Measurements from ENCODE around the gene ZBTB8OS.
"Not testable (repeated sequence)": the region's sequence is repeated elsewhere in the genome, so short reads cannot be mapped to it uniquely, and the experiment has no call there.

The ZBTB8OS gene

GRCh38 chr1:32650248-32650751 lies at the start of gene ZBTB8OS:
Gene ZBTB8OS, minus strand, starts transcription at chr1:32650550. Its CDS starts 21 bp downstream, at chr1:32650529.
- DNase-seq (ENCODE audit: low spot score): peak; percentile 95

DNA sequence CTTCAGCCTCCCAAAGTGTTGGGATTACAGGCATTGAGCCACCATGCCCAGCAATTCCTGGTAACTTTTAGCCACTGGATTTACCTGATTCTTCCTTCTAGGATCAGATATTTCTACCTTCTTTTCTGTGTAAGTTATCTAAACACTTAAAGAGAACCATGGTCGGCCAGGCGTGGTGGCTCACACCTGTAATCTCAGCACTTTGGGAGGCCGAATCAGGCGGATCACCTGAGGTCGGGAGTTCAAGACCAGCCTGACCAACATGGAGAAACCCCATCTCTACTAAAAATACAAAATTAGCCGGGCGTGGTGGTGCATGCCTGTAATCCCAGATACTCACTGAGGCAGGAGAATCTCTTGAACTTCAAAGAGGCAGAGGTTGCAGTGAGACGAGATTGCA lies 46.6 kb upstream of the ZBTB8OS start:
- not testable (repeated sequence) for DNase-seq (ENCODE audit: low spot score)

- DNase-seq (ENCODE audit: low spot score): no peak
Observed at GRCh38 chr1:32696041-32696440, 45.7 kb upstream of the ZBTB8OS start.

GRCh38 chr1:32695098-32695904 lies 45.0 kb upstream of the ZBTB8OS start:
- peak; percentile 34 for DNase-seq (ENCODE audit: low spot score)

- no peak for DNase-seq (ENCODE audit: low spot score)
Observed at GRCh38 chr1:32693455-32694174, 43.3 kb upstream of the ZBTB8OS start.

DNA sequence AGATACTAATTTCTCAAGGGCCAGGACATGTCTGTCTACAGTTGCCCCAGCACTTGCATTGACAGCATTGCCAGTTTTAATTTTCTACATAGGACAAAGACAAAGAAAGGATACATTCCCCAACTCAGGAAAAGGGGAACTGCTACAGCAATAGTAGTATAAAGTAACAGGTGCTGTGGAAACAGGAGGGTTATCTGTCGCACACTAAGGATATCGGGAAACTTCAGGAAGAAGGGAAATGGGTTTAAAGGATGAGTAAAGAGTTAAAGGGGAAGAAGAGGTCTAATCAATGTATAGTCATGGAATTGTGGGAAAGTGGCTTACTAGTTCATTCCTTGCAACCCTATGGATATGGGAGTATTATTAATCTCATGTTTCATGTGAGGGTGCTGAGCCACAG lies 36.0 kb upstream of the ZBTB8OS start:
- no peak for DNase-seq (ENCODE audit: low spot score)

GRCh38 chr1:32685498-32685897 lies 35.1 kb upstream of the ZBTB8OS start:
- no peak for DNase-seq (ENCODE audit: low spot score)

- no peak for DNase-seq (ENCODE audit: low spot score)
Observed at GRCh38 chr1:32684167-32684811, 33.9 kb upstream of the ZBTB8OS start.

GRCh38 chr1:32683397-32683796 lies 33.0 kb upstream of the ZBTB8OS start:
- no peak for DNase-seq (ENCODE audit: low spot score)

GRCh38 chr1:32681999-32682398 lies 31.6 kb upstream of the ZBTB8OS start:
- no peak for DNase-seq (ENCODE audit: low spot score)

GRCh38 chr1:32681509-32681908 lies 31.2 kb upstream of the ZBTB8OS start:
- no peak for DNase-seq (ENCODE audit: low spot score)

DNA sequence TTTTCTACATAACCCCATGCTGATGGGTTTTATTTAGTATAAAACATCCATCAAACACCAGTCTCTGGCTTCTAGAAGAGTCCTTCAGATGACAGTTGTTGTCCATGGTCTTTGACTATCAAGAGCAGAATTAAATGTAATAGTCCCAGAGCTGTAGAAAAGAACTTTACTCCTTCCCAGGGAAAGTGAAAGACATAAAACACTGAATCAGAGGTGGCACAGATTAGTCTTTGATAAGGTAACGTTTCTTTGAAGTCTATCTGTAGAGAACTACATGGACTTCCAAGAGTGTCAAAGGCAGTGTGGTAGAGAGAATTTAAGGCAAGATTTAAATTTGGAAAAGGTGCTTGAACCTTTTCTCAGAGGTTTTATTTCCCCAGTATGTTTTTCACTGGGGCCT lies 30.3 kb upstream of the ZBTB8OS start:
- no peak for DNase-seq (ENCODE audit: low spot score)

- not testable (repeated sequence) for DNase-seq (ENCODE audit: low spot score)
Observed at GRCh38 chr1:32679993-32680392, 29.6 kb upstream of the ZBTB8OS start.

DNA sequence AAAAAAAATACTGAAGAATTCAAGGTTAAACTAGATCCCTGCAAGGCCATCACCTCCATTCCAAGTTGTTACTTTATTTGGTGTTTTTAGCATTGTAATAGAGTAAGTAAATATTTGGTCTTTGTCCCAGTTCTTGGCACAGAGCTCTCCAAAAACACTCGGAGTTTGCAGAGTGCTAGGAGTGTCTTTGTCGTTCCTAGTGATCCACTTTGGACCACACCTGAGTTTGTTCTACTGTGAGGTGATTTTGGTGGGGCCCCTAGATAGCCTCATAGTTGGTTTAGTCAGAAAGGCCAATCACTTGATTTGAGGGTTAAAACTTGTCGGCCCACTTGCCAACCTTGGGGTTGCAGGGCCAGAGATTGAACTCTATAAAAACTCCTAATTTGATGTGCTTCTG lies 26.6 kb upstream of the ZBTB8OS start:
- no peak for DNase-seq (ENCODE audit: low spot score)

DNA sequence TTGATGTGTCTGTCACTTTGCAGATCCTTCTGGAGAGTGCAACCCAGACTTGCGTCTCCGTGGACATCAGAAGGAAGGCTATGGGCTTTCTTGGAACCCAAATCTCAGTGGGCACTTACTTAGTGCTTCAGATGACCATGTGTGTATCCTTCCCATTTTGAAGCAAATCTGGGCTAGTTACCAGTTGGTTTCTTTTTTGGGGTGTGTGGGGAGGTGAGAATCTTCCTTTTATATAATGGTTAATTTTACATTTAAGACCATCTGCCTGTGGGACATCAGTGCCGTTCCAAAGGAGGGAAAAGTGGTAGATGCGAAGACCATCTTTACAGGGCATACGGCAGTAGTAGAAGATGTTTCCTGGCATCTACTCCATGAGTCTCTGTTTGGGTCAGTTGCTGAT lies 18.4 kb upstream of the ZBTB8OS start:
- DNase-seq (ENCODE audit: low spot score): not testable (repeated sequence)

GRCh38 chr1:32666901-32667566 lies 16.7 kb upstream of the ZBTB8OS start:
- no peak for DNase-seq (ENCODE audit: low spot score)

GRCh38 chr1:32665915-32666314 lies 15.6 kb upstream of the ZBTB8OS start:
- DNase-seq (ENCODE audit: low spot score): no peak

- DNase-seq (ENCODE audit: low spot score): no peak
Observed at GRCh38 chr1:32659581-32659980, 9.2 kb upstream of the ZBTB8OS start.

DNA sequence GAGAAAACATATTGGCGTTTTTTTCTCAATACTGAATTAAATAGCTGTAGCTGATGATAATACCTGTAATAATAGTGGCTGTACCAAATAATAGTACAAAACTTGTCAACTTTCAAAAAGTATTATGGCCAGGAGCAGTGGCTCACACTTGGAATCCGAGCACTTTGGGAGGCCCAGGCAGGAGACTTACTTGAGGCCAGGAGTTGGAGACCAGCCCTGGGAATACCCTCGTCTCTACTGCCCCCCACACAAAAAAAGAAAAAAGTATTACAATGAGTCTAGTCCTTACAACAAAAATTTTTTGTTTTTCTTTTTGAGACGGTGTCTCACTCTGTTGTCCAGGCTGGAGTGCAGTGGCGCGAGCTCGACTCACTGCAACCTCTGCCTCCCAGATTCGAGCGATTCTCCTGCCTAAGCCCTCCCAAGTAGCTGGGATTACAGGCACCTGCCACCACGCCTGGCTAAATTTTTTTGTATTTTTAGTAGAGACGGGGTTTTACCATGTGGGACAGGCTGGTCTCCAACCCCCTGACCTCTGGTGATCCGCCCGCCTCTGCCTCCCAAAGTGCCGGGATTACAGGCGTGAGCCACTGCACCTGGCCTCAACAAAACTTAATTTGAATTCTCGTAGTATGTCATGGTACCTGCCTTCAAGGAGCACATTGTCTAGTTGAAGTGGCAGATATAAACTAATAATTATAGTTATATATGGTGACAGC lies 2.1 kb upstream of the ZBTB8OS start:
- no peak for DNase-seq (ENCODE audit: low spot score)

GRCh38 chr1:32651461-32652073 lies 1.2 kb upstream of the ZBTB8OS start:
- no peak for DNase-seq (ENCODE audit: low spot score)
